GM12878 (cell line): ENCODE results near the gene UBE2L5. TPM values are rescaled to one million over a fixed set of nuclear protein-coding genes. Genes with fewer than 3 reads are reported as not detected.

Source experiments
- CEBPB ChIP-seq, 2 experiments: fragments of 150-350 bp in 1 of 2; IDR thresholded peaks; 2 replicates each; pipeline ENCODE4 v1.6.1; 2012 to 2014; ENCODE audit warnings: low read depth in 2 of 2, low read length in 2 of 2, borderline replicate concordance in 1 of 2, inconsistent platforms in 1 of 2
- MEF2A ChIP-seq: IDR thresholded peaks from 2 replicates; pipeline ENCODE4 v1.6.1; 2011; ENCODE audit warnings: low read depth, mild to moderate bottlenecking, low read length, moderate library complexity; ENCODE audit not compliant: insufficient read depth
- MEF2B ChIP-seq: fragments of 450-650 bp; IDR thresholded peaks from 2 replicates; pipeline ENCODE4 v1.6.1; 2018; ENCODE audit warnings: mild to moderate bottlenecking, moderate library complexity; ENCODE audit not compliant: partially characterized antibody, poor library complexity, severe bottlenecking
- MTA3 ChIP-seq: IDR thresholded peaks from 2 replicates; pipeline ENCODE4 v1.6.1; 2012; ENCODE audit warnings: low read length, inconsistent platforms, borderline replicate concordance
- NR2C2 ChIP-seq: IDR thresholded peaks from 2 replicates; pipeline ENCODE4 v1.6.1; 2011; ENCODE audit warnings: borderline replicate concordance, low read depth; ENCODE audit not compliant: control insufficient read depth, insufficient read length
- RBBP5 ChIP-seq: fragments of 200-600 bp; sonication (generic); conservative IDR thresholded peaks from 2 replicates; pipeline ENCODE4 v1.6.1; 2016
- SUZ12 ChIP-seq: fragments of 200-600 bp; sonication (generic); IDR thresholded peaks from one replicate; pipeline ENCODE4 v1.6.1; 2018; ENCODE audit warnings: antibody characterized with exemption, mild to moderate bottlenecking; ENCODE audit not compliant: unreplicated experiment
- ZSCAN29 ChIP-seq: fragments of 450-650 bp; IDR thresholded peaks from 2 replicates; pipeline ENCODE4 v1.6.1; 2017; ENCODE audit warnings: mild to moderate bottlenecking, moderate library complexity
- polyA plus RNA-seq, 11 experiments: library from polyadenylated mRNA; depleted of rRNA in 4 of 11; unstranded in 6 of 11; stranded (reverse) in 5 of 11; fragments of >200 nt; fragmentation: Nextera tagmentation in 4 of 11; fragmentation: Illumina TruSeq in 1 of 11; extraction: Ambion mirVana in 4 of 11; extraction: Trizol in 1 of 11; gene quantifications; 1 replicate in 1 of 11; 2 replicates in 10 of 11; pipeline versions ENCODE4 v1.2.1 to v1.2.3, GENCODE V29; 2011 to 2016; ENCODE audit warnings: inconsistent platforms in 2 of 11, missing spikeins in 2 of 11, low read depth in 1 of 11
- total RNA-seq, 4 experiments: library from RNA; depleted of rRNA in 3 of 4; stranded (reverse); fragments of >200 nt in 3 of 4; fragmentation: Illumina TruSeq in 1 of 4; extraction: Trizol in 1 of 4; gene quantifications; 2 replicates each; pipeline versions ENCODE4 v1.2.1 to v1.2.3, GENCODE V29; 2013 to 2021
- TF ChIP-seq, protein P1 (sequence below): fragments of 450-650 bp; IDR thresholded peaks from 2 replicates; pipeline ENCODE4 v1.6.1; 2016; ENCODE audit warnings: mild to moderate bottlenecking
- TF ChIP-seq, protein P2 (sequence below): fragments of 450-650 bp; IDR thresholded peaks from 2 replicates; pipeline ENCODE4 v1.6.1; 2014; ENCODE audit warnings: mild to moderate bottlenecking
- TF ChIP-seq, protein P3 (sequence below): fragments of 450-650 bp; IDR thresholded peaks from 2 replicates; pipeline ENCODE4 v1.6.1; 2018; ENCODE audit warnings: mild to moderate bottlenecking, low read depth, moderate library complexity; ENCODE audit not compliant: partially characterized antibody
- TF ChIP-seq, protein P4 (sequence below): fragments of 450-650 bp; IDR thresholded peaks from 2 replicates; pipeline ENCODE4 v1.6.1; 2017; ENCODE audit warnings: mild to moderate bottlenecking, moderate library complexity

The UBE2L5 gene
- total and polyA plus RNA-seq, 10 of the 15 experiments (the other 5 are each of a cell fraction or from before 2014, with no cell fraction given) = 0.03 to 1.1 (median 0.19) TPM; not detected in 2

DNA sequence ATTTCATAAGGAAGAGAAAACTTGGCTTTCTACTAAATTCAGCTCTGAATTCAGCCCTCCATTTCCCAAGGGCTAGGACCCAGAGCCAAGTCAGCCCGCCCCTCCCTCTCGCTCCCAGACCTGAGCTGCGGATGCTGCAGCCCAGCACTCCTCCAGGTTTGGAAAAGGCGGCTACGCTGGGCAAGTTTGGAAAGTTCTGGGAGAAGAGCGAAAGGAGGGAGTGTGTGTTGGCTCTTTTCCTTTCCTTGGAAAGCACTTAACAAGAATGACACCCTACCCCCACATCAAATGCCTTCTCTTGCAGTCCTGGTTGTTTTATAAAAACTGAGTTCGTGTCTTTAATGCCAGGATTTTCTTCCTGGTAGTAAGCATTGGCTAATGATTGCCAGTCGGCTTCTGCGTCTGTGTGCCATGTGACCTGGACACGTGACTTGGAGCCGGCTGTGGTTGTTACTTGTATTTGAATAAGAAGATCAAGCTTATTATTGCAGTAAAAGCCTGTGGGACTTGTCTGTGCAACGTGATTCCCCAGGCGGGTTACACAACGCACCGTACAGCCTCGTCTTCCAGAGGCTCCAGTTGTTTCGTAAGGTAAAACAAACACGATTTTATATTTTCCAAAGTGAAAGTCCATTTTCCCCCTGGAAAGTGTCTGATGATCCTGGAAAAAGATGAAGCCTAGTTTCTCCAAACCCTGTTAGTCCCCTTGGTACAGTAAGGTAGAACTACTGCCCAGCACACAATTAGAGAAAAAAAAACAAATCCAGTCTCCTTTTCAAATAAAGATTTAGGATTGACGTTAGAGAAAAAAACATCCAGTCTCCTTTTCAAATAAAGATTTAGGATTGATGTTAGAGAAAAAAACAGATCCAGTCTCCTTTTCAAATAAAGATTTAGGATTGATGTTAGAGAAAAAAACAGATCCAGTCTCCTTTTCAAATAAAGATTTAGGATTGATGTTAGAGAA, 26.8 kb upstream of the UBE2L5 start (continued):
- TF ChIP-seq, protein P1, sequence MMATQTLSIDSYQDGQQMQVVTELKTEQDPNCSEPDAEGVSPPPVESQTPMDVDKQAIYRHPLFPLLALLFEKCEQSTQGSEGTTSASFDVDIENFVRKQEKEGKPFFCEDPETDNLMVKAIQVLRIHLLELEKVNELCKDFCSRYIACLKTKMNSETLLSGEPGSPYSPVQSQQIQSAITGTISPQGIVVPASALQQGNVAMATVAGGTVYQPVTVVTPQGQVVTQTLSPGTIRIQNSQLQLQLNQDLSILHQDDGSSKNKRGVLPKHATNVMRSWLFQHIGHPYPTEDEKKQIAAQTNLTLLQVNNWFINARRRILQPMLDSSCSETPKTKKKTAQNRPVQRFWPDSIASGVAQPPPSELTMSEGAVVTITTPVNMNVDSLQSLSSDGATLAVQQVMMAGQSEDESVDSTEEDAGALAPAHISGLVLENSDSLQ = peak; percentile 45; the same call in 1 of the 2 replicates
- TF ChIP-seq MTA3 = no peak
- TF ChIP-seq CEBPB (IDR thresholded peaks at IDR 0.05; ENCODE audit: borderline replicate concordance in 1 of 2, low read depth in 2 of 2, low read length in 2 of 2) = no peak
- no peak for TF ChIP-seq ZSCAN29
- TF ChIP-seq SUZ12 = no peak
- TF ChIP-seq MEF2B = peak; percentile 90
- no peak for TF ChIP-seq MEF2A
- no peak for TF ChIP-seq RBBP5
- TF ChIP-seq NR2C2 = no peak
- TF ChIP-seq, protein P2, sequence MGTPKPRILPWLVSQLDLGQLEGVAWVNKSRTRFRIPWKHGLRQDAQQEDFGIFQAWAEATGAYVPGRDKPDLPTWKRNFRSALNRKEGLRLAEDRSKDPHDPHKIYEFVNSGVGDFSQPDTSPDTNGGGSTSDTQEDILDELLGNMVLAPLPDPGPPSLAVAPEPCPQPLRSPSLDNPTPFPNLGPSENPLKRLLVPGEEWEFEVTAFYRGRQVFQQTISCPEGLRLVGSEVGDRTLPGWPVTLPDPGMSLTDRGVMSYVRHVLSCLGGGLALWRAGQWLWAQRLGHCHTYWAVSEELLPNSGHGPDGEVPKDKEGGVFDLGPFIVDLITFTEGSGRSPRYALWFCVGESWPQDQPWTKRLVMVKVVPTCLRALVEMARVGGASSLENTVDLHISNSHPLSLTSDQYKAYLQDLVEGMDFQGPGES = no peak
- TF ChIP-seq, protein P3, sequence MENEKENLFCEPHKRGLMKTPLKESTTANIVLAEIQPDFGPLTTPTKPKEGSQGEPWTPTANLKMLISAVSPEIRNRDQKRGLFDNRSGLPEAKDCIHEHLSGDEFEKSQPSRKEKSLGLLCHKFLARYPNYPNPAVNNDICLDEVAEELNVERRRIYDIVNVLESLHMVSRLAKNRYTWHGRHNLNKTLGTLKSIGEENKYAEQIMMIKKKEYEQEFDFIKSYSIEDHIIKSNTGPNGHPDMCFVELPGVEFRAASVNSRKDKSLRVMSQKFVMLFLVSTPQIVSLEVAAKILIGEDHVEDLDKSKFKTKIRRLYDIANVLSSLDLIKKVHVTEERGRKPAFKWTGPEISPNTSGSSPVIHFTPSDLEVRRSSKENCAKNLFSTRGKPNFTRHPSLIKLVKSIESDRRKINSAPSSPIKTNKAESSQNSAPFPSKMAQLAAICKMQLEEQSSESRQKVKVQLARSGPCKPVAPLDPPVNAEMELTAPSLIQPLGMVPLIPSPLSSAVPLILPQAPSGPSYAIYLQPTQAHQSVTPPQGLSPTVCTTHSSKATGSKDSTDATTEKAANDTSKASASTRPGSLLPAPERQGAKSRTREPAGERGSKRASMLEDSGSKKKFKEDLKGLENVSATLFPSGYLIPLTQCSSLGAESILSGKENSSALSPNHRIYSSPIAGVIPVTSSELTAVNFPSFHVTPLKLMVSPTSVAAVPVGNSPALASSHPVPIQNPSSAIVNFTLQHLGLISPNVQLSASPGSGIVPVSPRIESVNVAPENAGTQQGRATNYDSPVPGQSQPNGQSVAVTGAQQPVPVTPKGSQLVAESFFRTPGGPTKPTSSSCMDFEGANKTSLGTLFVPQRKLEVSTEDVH = no peak
- TF ChIP-seq, protein P4, sequence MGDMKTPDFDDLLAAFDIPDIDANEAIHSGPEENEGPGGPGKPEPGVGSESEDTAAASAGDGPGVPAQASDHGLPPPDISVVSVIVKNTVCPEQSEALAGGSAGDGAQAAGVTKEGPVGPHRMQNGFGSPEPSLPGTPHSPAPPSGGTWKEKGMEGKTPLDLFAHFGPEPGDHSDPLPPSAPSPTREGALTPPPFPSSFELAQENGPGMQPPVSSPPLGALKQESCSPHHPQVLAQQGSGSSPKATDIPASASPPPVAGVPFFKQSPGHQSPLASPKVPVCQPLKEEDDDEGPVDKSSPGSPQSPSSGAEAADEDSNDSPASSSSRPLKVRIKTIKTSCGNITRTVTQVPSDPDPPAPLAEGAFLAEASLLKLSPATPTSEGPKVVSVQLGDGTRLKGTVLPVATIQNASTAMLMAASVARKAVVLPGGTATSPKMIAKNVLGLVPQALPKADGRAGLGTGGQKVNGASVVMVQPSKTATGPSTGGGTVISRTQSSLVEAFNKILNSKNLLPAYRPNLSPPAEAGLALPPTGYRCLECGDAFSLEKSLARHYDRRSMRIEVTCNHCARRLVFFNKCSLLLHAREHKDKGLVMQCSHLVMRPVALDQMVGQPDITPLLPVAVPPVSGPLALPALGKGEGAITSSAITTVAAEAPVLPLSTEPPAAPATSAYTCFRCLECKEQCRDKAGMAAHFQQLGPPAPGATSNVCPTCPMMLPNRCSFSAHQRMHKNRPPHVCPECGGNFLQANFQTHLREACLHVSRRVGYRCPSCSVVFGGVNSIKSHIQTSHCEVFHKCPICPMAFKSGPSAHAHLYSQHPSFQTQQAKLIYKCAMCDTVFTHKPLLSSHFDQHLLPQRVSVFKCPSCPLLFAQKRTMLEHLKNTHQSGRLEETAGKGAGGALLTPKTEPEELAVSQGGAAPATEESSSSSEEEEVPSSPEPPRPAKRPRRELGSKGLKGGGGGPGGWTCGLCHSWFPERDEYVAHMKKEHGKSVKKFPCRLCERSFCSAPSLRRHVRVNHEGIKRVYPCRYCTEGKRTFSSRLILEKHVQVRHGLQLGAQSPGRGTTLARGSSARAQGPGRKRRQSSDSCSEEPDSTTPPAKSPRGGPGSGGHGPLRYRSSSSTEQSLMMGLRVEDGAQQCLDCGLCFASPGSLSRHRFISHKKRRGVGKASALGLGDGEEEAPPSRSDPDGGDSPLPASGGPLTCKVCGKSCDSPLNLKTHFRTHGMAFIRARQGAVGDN = no peak; the same call in 1 of the 2 replicates
